ENCODE results near the gene TRIM38.

TRIM38 gene

DNA sequence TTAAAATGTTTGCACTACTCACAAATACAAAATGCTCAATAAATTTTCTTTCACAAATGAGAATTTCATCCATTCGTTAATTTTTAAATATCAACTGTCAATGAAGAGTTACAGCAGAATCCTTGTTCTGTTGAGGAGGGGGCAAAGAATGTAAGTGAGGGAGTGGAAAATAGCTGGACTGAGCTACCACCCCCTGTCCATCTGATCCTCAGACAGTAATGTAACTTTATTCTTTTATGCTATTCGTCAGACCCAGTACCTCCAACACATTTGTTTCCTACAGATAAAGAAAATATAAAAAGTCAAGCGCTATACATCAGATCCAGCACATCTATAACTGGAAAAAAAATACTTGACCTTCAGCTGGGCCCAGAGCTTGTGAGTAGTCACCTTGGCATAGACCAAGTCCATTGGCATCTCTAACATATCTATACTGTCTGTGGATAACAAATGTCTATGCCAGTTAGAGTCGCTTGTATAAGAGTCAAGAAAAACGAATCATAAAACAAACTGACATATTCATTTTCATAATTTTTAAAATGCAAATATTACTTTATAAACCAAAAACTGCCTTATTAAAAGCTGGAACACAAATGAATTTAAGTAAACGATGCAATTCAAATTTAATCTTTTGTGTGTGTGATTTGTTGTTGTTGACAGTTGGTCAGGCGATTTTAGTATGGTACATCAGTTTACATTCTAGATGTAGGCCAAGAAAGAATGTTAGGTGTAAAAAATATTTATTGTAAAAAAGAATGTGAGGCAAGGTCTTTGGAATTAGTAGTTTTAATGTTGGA lies 67.5 kb downstream of the TRIM38 start:
- peak overlapping the region; percentile 82 to 97 (median 92) for H3K27ac Mint-ChIP-seq
- no peaks in the 10 kb centered on the region for H3K27me3 Mint-ChIP-seq (ENCODE audit: low read depth)
- H3K4me1 Mint-ChIP-seq: peaks cover 67% of the 10 kb centered on the region
- H3K4me3 Mint-ChIP-seq: peak overlapping the region; percentile 56 to 77 (median 66)
- no peaks in the 10 kb centered on the region for H3K36me3 Mint-ChIP-seq (ENCODE audit: low read depth)
- H3K9me3 Mint-ChIP-seq: no peaks in the 10 kb centered on the region
- TF ChIP-seq, protein P1, sequence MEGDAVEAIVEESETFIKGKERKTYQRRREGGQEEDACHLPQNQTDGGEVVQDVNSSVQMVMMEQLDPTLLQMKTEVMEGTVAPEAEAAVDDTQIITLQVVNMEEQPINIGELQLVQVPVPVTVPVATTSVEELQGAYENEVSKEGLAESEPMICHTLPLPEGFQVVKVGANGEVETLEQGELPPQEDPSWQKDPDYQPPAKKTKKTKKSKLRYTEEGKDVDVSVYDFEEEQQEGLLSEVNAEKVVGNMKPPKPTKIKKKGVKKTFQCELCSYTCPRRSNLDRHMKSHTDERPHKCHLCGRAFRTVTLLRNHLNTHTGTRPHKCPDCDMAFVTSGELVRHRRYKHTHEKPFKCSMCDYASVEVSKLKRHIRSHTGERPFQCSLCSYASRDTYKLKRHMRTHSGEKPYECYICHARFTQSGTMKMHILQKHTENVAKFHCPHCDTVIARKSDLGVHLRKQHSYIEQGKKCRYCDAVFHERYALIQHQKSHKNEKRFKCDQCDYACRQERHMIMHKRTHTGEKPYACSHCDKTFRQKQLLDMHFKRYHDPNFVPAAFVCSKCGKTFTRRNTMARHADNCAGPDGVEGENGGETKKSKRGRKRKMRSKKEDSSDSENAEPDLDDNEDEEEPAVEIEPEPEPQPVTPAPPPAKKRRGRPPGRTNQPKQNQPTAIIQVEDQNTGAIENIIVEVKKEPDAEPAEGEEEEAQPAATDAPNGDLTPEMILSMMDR (IDR thresholded peaks at IDR 0.05; ENCODE audit: unreplicated experiment in 3 of 3): no peak

DNA sequence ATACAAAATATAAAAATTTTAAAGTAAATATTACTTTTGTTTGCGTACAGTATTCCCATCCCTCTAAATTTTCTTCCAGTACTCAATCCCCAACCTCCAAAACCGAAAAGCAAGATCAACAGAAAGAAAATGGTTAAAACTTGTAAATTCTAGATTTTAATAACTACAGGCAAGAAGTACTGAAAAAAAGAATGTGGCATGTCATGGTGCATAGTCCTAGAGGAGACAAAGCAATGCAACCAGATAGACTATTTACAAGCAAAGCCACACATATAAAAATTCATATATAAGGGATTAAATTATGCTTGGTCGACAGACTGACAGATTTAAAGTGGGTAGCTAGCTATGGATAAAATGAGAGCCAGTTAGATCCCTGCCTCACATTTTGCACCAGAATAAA lies 68.1 kb downstream of the TRIM38 start:
- no peaks in the 10 kb centered on the region for H3K36me3 Mint-ChIP-seq (ENCODE audit: low read depth)
- H3K9me3 Mint-ChIP-seq: no peaks in the 10 kb centered on the region
- no peaks in the 10 kb centered on the region for H3K27me3 Mint-ChIP-seq (ENCODE audit: low read depth)
- peaks cover 61% of the 10 kb centered on the region for H3K4me1 Mint-ChIP-seq
- TF ChIP-seq, protein P1 (IDR thresholded peaks at IDR 0.05; ENCODE audit: unreplicated experiment in 3 of 3): no peak
- peak overlapping the region; percentile 82 to 97 (median 92) for H3K27ac Mint-ChIP-seq
- H3K4me3 Mint-ChIP-seq: peak overlapping the region; percentile 66 to 77 (median 75)

DNA sequence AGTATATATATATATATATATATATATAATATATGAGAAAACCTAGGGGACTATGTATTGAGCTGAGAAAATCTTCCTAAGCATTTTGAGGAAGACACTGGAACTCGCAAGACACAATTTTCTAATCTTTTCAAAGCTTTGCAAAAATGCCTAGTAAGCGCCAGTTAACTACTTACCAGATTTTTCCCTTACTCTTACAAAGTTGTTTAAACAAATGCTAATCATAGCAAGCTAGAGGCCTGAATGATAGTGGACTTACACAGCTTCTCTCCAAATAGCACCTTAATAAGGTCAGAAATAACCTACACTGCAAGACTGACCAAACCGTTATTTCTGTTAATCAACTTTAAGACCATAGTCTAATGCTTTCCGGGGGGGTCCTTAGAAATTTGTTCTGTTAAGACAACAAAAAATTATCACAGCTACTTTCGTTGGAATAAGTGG lies 68.6 kb downstream of the TRIM38 start:
- H3K27me3 Mint-ChIP-seq (ENCODE audit: low read depth): no peaks in the 10 kb centered on the region
- TF ChIP-seq, protein P1 (IDR thresholded peaks at IDR 0.05; ENCODE audit: unreplicated experiment in 3 of 3): no peak
- H3K27ac Mint-ChIP-seq: peak overlapping the region; percentile 92 to 97 (median 97)

DNA sequence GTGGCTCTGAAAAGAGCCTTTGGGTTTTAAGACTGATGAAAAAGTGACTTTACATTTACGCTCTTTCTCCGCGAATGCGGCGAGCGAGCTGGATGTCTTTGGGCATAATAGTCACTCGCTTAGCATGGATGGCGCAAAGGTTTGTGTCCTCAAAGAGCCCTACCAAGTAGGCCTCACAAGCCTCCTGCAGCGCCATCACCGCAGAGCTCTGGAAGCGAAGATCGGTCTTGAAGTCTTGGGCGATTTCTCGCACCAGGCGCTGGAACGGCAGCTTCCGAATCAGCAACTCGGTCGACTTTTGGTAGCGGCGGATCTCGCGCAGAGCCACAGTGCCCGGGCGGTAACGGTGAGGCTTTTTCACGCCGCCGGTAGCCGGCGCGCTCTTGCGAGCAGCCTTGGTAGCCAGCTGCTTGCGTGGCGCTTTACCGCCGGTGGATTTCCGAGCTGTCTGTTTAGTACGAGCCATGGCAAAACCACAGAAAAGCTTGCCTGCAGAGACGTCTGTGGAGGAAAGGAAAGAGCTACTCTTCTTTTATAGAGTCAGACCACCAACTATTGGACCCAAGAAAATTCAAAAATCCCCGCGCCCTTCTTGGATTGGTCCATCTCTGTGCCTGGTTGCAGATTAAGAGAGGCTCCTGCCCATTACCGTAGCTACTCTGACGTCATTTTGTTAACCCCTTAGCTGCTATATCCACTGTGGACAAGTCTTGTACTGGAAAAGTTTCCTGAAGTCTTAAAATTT lies 69.2 kb downstream of the TRIM38 start:
- Mint-ChIP-seq H3K4me1 (peaks cover 60% of the 10 kb centered on the region), H3K27ac (peak overlapping the region; percentile 92 to 97 (median 97)), H3K36me3 (ENCODE audit: low read depth) (no peaks in the 10 kb centered on the region), H3K4me3 (peak overlapping the region; percentile 87 to 95 (median 93)), H3K9me3 (no peaks in the 10 kb centered on the region), H3K27me3 (ENCODE audit: low read depth) (no peaks in the 10 kb centered on the region)
- TF ChIP-seq, protein P1 (IDR thresholded peaks at IDR 0.05; ENCODE audit: unreplicated experiment in 3 of 3): no peak

More for the DNA sequence above, 68.6 kb downstream of the TRIM38 start:
- Mint-ChIP-seq H3K36me3 (ENCODE audit: low read depth) (no peaks in the 10 kb centered on the region), H3K4me1 (peaks cover 61% of the 10 kb centered on the region), H3K4me3 (peak overlapping the region; percentile 87 to 95 (median 93)), H3K9me3 (no peaks in the 10 kb centered on the region)

DNA sequence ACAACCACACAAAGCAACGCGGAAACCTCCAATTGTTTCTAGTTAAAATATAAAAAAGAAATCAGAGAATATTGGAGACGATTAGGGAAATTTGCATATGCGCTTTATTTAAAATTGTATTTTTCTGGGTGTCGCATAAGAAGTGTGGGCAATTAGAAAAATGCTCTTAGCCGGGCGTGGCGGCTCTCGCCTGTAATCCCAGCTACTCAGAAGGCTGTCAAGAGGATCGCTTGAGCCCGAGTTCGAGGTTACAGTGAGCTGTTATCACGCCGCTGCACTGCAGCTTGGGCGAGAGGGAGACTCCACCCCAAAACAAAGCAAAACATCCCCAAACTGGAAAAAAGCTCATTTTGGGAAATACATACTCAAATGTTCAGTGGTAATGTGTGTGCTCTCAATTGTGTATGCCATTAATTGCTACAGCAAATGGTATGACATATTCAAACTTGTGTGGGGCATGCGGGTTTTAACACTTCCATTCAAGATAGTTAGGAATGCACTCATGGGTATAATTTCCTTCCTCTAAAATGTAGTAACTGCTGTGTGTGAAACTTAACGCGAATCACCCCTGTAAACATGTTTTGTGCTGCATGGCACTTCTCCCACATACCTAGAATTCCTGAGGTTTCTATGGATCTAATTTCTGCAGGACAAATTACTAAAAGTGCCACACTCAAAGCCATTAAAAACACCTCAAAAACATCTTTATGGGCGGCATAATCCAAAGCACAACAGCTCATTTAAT lies 69.9 kb downstream of the TRIM38 start:
- Mint-ChIP-seq H3K4me3 (peak overlapping the region; percentile 87 to 95 (median 93)), H3K36me3 (ENCODE audit: low read depth) (no peaks in the 10 kb centered on the region), H3K27ac (peak overlapping the region; percentile 92 to 97 (median 97)), H3K4me1 (peaks cover 60% of the 10 kb centered on the region), H3K9me3 (no peaks in the 10 kb centered on the region), H3K27me3 (ENCODE audit: low read depth) (no peaks in the 10 kb centered on the region)
- TF ChIP-seq, protein P1 (IDR thresholded peaks at IDR 0.05; ENCODE audit: unreplicated experiment in 3 of 3): no peak
